A673 (cell line): ENCODE data around the gene SLCO1A2.

Experiments used
- CTCF ChIP-seq: fragments of 300-800, 200-600 bp; sonication (generic); conservative IDR thresholded peaks from 2 replicates; pipeline ENCODE4 v1.5.1; 2017; ENCODE audit warnings: low read depth, mild to moderate bottlenecking, antibody characterized with exemption, low read length, moderate library complexity, mixed read lengths
- EZH2 ChIP-seq: fragments of 200-600 bp; sonication (generic); IDR thresholded peaks from 2 replicates; pipeline ENCODE4 v1.6.1; 2017; ENCODE audit warnings: borderline replicate concordance, low read depth, mild to moderate bottlenecking, mixed read lengths, antibody characterized with exemption, low read length; ENCODE audit not compliant: poor library complexity, severe bottlenecking

- TF ChIP-seq CTCF (no peak), EZH2 (no peak)
Observed at GRCh38 chr12:21340403-21340802, 5.7 kb upstream of the SLCO1A2 start.
